GM19043 (cell line): ENCODE measurements around the gene NAXE.

Source experiments
- ATAC-seq: cut with Tn5 transposase; IDR thresholded peaks from one replicate; pipeline ENCODE4 v1.9.1; 2021; ENCODE audit warnings: low read depth; ENCODE audit not compliant: unreplicated experiment

The NAXE gene

GRCh38 chr1:156643049-156643777, 51.6 kb downstream of the NAXE start:
- ATAC-seq = no peak

- no peak for ATAC-seq
Measured at GRCh38 chr1:156643778-156644092, 52.2 kb downstream of the NAXE start.
